LNCaP clone FGC (cell line): ENCODE results near the gene LPXN.

Source experiments
- DNase-seq: peaks from one replicate; pipeline ENCODE4 v3.0.0-alpha.2; 2011; ENCODE audit warnings: low read depth
- H3K4me3 ChIP-seq: 2 replicates; pipeline ENCODE4 v1.5.1; 2011; ENCODE audit warnings: mild to moderate bottlenecking, low read depth, low read length, control low read depth
- CTCF ChIP-seq: IDR thresholded peaks from 2 replicates; pipeline ENCODE4 v1.5.1; 2012; ENCODE audit warnings: mild to moderate bottlenecking; ENCODE audit not compliant: control insufficient read depth, insufficient read depth; ENCODE audit errors: extremely low read depth

Gene LPXN

GRCh38 chr11:58575377-58576020 lies at the start of gene LPXN:
LPXN (minus strand) TSS chr11:58575856; CDS start chr11:58575772, 84 bp downstream.
- TF ChIP-seq CTCF: no peak
- H3K4me3 ChIP-seq: no peak within 1 kb of the TSS
- no peak for DNase-seq

DNA sequence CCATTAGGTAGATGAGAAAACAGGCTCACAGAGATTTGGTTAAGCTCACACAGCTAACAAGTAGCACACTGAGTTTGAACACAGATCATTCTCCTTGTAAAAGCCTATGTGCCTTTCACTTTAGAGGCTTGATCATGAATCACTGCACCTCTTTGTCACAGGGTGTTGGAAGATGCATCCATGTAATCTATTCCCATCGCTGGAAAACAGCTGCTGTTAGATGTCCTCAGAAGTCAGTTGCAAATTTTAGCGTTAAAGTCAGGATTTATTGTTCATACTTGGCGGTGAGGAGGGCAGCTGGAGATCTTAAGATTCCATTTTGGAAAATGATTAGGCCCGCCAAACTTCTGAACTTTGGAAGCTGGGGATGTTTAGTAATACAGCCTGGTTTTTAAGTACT lies 49.4 kb upstream of the LPXN start:
- no peak for TF ChIP-seq CTCF
- no peak overlapping the region for H3K4me3 ChIP-seq
- DNase-seq: no peak

DNA sequence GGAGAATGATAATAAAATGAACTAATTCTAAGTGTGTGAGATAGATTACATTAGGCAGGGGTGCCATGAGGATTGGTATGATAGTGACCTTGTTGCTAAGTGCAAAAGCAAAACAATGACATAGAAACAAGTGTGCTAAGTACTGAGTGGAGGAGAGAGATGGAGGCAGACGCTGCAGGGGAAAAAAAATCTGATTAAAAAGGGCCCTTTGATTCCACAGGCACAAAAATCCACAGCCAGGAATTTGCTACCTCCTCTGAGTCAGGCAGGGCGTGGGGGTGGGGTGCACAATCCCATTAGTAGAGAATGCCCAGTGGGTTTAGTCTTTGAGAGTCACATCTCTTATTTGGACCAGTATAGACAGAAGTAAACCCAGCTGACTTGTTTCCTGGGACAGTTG lies 46.7 kb upstream of the LPXN start, which contains the start of gene CNTF:
Gene CNTF, plus strand, starts transcription at position 322 of the 400 bp plus-strand sequence. CDS start 88 bp downstream, outside the sequence.
- DNase-seq: no peak
- H3K4me3 ChIP-seq: no peak within 1 kb of the TSS
- TF ChIP-seq CTCF: no peak

DNA sequence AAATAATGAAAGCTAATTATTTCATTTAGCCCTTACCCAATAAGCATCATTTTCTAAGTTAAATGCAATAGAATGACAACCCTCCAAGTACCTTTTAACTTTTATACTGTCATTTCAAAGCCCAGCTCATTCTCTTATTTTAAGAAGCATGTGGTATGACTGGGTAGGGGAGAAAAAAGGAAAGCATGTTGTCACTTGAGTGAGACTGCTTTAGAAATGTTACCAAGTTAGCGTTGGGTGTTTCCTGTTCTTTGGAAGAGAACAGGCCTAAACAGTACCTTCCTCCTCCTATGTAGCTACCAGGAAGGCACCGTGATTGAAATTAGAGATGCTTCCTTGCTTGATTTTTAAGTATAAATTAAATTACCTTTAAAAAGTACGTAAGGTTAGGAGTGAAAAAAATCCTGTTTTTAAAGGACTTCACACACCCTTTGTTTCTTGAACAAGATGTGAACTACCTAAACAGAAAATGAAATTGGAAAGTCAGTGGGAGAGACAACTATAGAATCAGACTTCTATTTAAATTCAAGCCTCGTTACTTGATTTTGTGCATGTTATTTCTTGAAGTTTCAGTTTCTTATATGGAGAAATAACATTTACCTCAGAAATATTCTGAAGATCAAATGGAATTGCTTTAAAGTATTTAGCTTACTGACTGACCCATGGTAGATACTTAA lies 46.1 kb upstream of the LPXN start:
- no peak for DNase-seq
- H3K4me3 ChIP-seq: no peak overlapping the region
- no peak for TF ChIP-seq CTCF

DNA sequence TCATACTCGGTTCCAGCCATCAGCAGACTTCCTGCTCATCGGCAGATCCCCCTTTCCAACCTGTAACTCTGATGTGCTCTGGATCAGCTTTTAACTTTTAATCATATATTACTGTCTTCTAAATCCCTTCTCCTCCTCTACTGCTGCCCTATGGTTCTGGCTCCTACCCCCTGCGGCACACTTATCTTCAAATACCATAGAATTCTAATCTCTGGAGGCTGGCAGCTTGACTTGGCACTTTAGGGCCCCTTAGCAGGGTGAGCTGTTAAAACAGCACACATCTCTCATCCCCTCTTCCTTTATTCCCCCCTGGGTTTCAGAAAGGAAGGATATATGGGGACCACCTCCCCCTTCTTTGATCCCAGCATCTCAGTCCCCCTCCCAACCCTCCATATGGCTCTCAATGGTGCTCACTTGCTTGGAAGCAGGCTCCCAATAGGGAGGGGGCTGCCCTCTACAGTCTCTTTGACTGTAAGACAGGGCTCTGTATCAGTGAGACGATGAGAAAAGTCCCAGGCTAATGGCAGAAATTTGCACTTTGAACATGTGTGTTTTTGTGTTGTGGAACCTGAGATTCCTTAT lies 42.4 kb upstream of the LPXN start:
- TF ChIP-seq CTCF: no peak
- H3K4me3 ChIP-seq: no peak overlapping the region
- no peak for DNase-seq

GRCh38 chr11:58616594-58616993 lies 40.9 kb upstream of the LPXN start:
- DNase-seq: no peak
- no peak overlapping the region for H3K4me3 ChIP-seq
- no peak for TF ChIP-seq CTCF
